Cardiac fibroblast (primary cell): ENCODE results near the gene GABRE.
"Not testable (repeated sequence)": the region's sequence is repeated elsewhere in the genome, so short reads cannot be mapped to it uniquely, and the experiment has no call there.

ENCODE experiments used
- DNase-seq, 2 donors: peaks; one replicate each; pipeline versions ENCODE4 v3.0.0 to v3.0.0-alpha.2; 2010; ENCODE audit warnings: low read depth in 2 of 2
- H3K4me3 ChIP-seq, 2 donors: replicated peaks in 1 of 2; 1 replicate in 1 of 2; 2 replicates in 1 of 2; pipeline ENCODE4 v1.5.1; 2011; ENCODE audit warnings: low read depth in 2 of 2, low read length in 2 of 2, mild to moderate bottlenecking in 2 of 2, moderate library complexity in 1 of 2
- TF ChIP-seq, protein P1 (sequence below): IDR thresholded peaks from one replicate; pipeline ENCODE4 v1.5.1; 2011; ENCODE audit warnings: low read depth, mild to moderate bottlenecking, low read length, inconsistent platforms

GABRE gene

DNA sequence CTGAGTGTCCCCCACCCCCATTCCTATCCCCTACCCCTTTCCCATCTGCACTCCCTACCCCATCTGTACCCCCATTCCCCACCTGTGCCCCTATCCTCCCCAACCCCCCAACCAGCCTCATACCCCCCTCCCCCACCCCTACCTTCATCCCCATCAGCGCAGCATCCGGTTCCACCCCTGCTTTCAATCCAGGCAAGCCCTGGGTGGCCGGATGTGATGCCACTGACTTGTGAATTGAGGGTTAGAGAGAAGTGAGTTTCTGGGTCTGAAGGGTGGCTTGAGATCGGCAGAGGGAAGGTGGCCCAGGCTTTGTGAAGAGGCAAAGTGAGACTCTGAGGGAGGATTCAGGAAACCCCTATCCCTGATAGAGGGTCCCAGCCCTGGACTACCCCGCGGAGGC, 53.9 kb downstream of the GABRE start:
- TF ChIP-seq, protein P1, sequence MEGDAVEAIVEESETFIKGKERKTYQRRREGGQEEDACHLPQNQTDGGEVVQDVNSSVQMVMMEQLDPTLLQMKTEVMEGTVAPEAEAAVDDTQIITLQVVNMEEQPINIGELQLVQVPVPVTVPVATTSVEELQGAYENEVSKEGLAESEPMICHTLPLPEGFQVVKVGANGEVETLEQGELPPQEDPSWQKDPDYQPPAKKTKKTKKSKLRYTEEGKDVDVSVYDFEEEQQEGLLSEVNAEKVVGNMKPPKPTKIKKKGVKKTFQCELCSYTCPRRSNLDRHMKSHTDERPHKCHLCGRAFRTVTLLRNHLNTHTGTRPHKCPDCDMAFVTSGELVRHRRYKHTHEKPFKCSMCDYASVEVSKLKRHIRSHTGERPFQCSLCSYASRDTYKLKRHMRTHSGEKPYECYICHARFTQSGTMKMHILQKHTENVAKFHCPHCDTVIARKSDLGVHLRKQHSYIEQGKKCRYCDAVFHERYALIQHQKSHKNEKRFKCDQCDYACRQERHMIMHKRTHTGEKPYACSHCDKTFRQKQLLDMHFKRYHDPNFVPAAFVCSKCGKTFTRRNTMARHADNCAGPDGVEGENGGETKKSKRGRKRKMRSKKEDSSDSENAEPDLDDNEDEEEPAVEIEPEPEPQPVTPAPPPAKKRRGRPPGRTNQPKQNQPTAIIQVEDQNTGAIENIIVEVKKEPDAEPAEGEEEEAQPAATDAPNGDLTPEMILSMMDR: no peak
- no peak for DNase-seq
- H3K4me3 ChIP-seq: no peak overlapping the region

DNA sequence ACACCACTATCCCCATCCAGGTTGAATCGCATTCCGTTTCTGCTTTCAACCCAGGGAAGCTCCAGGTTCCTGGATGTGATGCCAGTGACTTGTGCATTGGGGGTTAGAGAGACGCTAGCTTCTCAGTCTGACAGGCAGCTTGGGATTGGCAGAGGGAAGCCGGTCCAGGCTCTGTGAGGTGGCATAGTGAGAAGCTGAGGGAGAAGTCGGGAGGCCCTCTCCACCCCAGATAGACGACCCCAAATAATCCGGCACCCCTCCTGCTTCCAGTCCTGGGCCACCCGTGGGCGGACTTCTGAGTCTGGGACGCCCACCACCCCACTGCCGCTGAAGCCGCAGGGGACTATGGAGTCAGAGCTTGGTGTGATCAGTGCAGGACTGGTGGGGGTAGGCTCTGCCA, 54.4 kb downstream of the GABRE start:
- no peak overlapping the region for H3K4me3 ChIP-seq
- no peak for DNase-seq

DNA sequence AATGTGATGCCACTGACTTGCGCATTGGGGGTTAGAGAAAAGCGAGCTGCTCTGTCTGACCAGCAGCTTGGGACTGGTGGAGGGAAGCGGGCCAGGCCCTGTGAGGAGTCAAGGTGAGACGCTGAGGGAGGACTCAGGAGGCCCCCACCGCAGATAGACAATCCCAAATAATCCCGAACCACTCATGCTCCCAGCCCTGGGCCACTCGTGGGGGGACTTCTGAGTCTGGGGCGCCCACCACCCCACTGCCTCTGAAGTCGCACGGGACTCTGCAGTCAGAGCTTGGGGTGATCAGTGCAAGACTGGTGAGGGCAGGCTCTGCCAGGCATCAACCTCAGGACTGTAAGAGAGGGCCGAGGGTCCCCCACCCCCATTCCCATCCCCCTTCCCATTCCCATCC, 54.9 kb downstream of the GABRE start:
- TF ChIP-seq, protein P1: no peak
- DNase-seq: no peak
- H3K4me3 ChIP-seq: no peak overlapping the region

More for the DNA sequence above, 54.4 kb downstream of the GABRE start:
- TF ChIP-seq, protein P1: no peak

DNA sequence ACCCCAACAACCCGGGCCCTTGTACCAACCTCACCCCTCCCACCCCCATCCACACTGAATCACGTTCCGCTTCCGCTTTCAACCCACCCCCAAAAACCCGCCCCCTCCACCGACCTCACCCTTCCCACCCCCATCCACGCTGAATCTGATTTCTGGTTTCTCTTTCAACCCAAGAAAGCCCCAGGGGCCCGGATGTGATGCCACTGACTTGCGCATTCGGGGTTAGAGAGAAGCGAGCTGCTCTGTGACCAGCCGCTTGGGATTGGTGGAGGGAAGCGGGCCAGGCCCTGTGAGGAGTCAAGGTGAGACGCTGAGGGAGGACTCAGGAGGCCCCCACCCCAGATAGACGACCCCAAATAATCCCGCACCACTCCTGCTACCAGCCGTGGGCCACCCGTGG, 55.7 kb downstream of the GABRE start:
- not testable (repeated sequence) for DNase-seq

DNA sequence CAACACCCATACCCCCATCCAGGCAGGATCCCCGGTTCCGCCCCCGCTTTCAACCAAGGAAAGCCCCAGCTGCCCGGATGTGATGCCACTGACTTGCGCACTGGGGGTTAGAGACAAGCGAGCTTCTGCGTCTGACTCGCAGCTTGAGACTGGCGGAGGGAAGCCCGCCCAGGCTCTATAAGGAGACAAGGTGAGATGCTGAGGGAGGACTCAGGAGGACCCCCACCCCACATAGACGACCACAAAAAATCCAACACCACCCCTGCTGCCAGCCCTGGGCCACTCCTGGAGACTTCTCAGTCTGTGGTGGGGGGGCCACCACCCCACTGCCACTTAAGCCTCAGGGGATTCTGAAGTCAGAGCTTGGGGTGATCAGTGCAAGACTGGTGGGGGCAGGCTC, 61.7 kb downstream of the GABRE start, which contains the start of gene MAGEA4:
TSS of gene MAGEA4 (plus strand) at position 110 of the 400 bp plus-strand sequence. CDS start 10,776 bp downstream, outside the sequence.
- DNase-seq: no peak
- H3K4me3 ChIP-seq: no peak within 1 kb of the TSS
- TF ChIP-seq, protein P1: no peak

More for the DNA sequence above, 55.7 kb downstream of the GABRE start:
- not testable (repeated sequence) for H3K4me3 ChIP-seq

DNA sequence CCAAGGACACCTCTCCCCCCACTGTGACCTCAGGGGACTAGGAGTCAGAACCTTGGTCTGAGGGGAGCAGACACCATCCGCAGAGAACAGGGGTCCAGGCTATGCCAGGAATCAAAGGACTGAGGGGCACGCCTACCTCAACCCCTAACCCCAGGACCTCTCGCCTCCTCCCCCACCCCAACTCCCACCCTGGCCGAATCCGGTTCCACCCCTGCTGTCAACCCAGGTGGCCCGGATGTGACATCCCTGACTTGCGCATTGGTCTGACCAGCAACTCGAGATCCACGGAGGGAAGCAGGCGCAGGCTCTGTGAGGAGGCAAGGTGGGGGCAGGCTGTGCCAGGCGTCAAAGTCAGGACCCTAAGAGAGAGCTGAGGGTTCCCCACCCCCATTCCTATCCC, 62.3 kb downstream of the GABRE start:
- H3K4me3 ChIP-seq: no peak overlapping the region
- TF ChIP-seq, protein P1: no peak
- DNase-seq: no peak

DNA sequence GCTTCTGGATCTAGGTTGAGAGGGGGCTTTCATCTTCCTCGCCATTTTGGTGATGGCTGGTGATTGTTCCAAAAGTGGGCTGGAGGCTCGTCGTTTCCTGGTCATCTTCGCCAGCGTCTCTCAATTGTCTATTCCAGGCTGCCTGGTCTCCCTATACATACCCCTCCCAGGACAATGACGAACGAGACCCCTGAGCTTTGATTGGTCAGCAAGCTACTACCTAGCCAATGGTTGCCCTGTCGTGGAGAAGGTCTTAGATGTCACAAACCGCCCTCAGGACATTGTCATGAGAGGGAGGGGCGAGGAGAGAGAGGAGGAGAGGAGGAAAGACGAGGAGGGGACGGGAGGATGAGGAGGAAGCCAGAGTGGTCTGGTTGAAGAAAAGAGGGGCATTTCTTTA, 69.5 kb downstream of the GABRE start:
- DNase-seq: no peak
- no peak overlapping the region for H3K4me3 ChIP-seq
- TF ChIP-seq, protein P1: no peak
